ENCODE data around the gene KRTAP13-4. TPM values are rescaled to one million over a fixed set of nuclear protein-coding genes. Genes with fewer than 3 reads are reported as not detected.

KRTAP13-4 gene
- polyA plus RNA-seq (2013, experiment 1 of 2; ENCODE audit: insufficient read length): not detected
- polyA plus RNA-seq (2013, experiment 2 of 2; ENCODE audit: insufficient read length): not detected

GRCh38 chr21:30430170-30430655 is at the start of gene KRTAP13-4:
Gene KRTAP13-4 (plus strand): TSS chr21:30430220. CDS start chr21:30430276, 56 bp downstream.
- no peak for DNase-seq

- no peak for DNase-seq
These were observed 47.8 kb upstream of the KRTAP13-4 start for GRCh38 chr21:30382201-30382600.

GRCh38 chr21:30391492-30392025 is 38.5 kb upstream of the KRTAP13-4 start:
- DNase-seq: no peak

- no peak for DNase-seq
These were observed 34.3 kb upstream of the KRTAP13-4 start, which contains the start of gene KRTAP13-1 for GRCh38 chr21:30395731-30396130. Gene KRTAP13-1 (plus strand): TSS chr21:30396031. CDS start chr21:30396087, 56 bp downstream.

- DNase-seq: peak; percentile 77
These were observed 21.1 kb upstream of the KRTAP13-4 start for GRCh38 chr21:30408782-30409494.

- no peak for DNase-seq
These were observed 14.0 kb upstream of the KRTAP13-4 start for GRCh38 chr21:30415993-30416392.

GRCh38 chr21:30425826-30426225 is 4.2 kb upstream of the KRTAP13-4 start, which contains the start of gene KRTAP13-3:
Gene KRTAP13-3 (minus strand): TSS chr21:30425926. CDS start chr21:30425912, 14 bp downstream.
- no peak for DNase-seq

- DNase-seq: no peak
These were observed 3.3 kb upstream of the KRTAP13-4 start for GRCh38 chr21:30426731-30427130.

- DNase-seq: peak; percentile 40
These were observed 4.1 kb downstream of the KRTAP13-4 start for GRCh38 chr21:30434033-30434631.

GRCh38 chr21:30437010-30437565 is 7.1 kb downstream of the KRTAP13-4 start:
- DNase-seq: no peak

GRCh38 chr21:30439975-30440374 is 10.0 kb downstream of the KRTAP13-4 start, which contains the start of gene KRTAP15-1:
Gene KRTAP15-1 (plus strand): TSS chr21:30440275. CDS start chr21:30440328, 53 bp downstream.
- no peak for DNase-seq

GRCh38 chr21:30443226-30443625 is 13.2 kb downstream of the KRTAP13-4 start:
- no peak for DNase-seq

GRCh38 chr21:30444204-30444603 is 14.2 kb downstream of the KRTAP13-4 start:
- DNase-seq: no peak

GRCh38 chr21:30447056-30447455 is 17.0 kb downstream of the KRTAP13-4 start:
- DNase-seq: no peak

- DNase-seq: no peak
These were observed 18.5 kb downstream of the KRTAP13-4 start for GRCh38 chr21:30448514-30448913.

GRCh38 chr21:30463713-30464112 is 33.7 kb downstream of the KRTAP13-4 start:
- DNase-seq: peak; percentile 9

- no peak for DNase-seq
These were observed 39.1 kb downstream of the KRTAP13-4 start for GRCh38 chr21:30468900-30469714.

- no peak for DNase-seq
These were observed 48.0 kb downstream of the KRTAP13-4 start for GRCh38 chr21:30478004-30478403.

- DNase-seq: no peak
These were observed 49.2 kb downstream of the KRTAP13-4 start for GRCh38 chr21:30479259-30479658.

- DNase-seq: no peak
These were observed 50.1 kb downstream of the KRTAP13-4 start, which contains the start of gene KRTAP19-1 for GRCh38 chr21:30480145-30480544. Gene KRTAP19-1 (minus strand): TSS chr21:30480367. CDS start chr21:30480317, 50 bp downstream.

Data from fibroblast of skin of back (primary cell).